Stomach smooth muscle (tissue), 2 donors: Measurements from ENCODE around the gene GINS3.

ENCODE experiments used
- H3K27ac ChIP-seq: one replicate; pipeline ENCODE4 v1.7.0; 2013; ENCODE audit warnings: mild to moderate bottlenecking, low read length, inconsistent platforms
- H3K27me3 ChIP-seq, 2 donors: one replicate each; pipeline ENCODE4 v1.7.0; 2013; ENCODE audit warnings: low read length in 2 of 2; ENCODE audit not compliant: insufficient read depth in 2 of 2, control insufficient read depth in 1 of 2
- H3K36me3 ChIP-seq, 2 donors: one replicate each; pipeline ENCODE4 v1.7.0; 2013; ENCODE audit warnings: low read length in 2 of 2; ENCODE audit not compliant: control insufficient read depth in 2 of 2, insufficient read depth in 2 of 2
- H3K4me1 ChIP-seq: one replicate; pipeline ENCODE4 v1.7.0; 2013; ENCODE audit warnings: low read length; ENCODE audit not compliant: control insufficient read depth, insufficient read depth
- H3K4me3 ChIP-seq, 2 donors: one replicate each; pipeline ENCODE4 v1.7.0; 2013; ENCODE audit warnings: low read length in 2 of 2
- H3K9ac ChIP-seq, 2 donors: one replicate each; pipeline ENCODE4 v1.7.0; 2013; ENCODE audit warnings: low read length in 2 of 2, mild to moderate bottlenecking in 1 of 2
- H3K9me3 ChIP-seq, 2 donors: one replicate each; pipeline ENCODE4 v1.7.0; 2013; ENCODE audit warnings: low read length in 2 of 2; ENCODE audit not compliant: control insufficient read depth in 2 of 2
- donor health status: healthy.
- donor health status: Pancreatic carcinoma.

The GINS3 gene

GRCh38 chr16:58449306-58449705 is 57.0 kb downstream of the GINS3 start:
- Histone ChIP-seq H3K9ac (no peak overlapping the region), H3K27ac (no peak overlapping the region), H3K27me3 (peaks cover 4 to 7% of the 10 kb centered on the region in 2 donors), H3K36me3 (no peaks in the 10 kb centered on the region), H3K4me3 (no peak overlapping the region), H3K4me1 (no peaks in the 10 kb centered on the region), H3K9me3 (no peaks in the 10 kb centered on the region)

GRCh38 chr16:58449768-58450167 is 57.5 kb downstream of the GINS3 start:
- no peak overlapping the region for H3K9ac ChIP-seq
- no peaks in the 10 kb centered on the region for H3K9me3 ChIP-seq
- H3K27ac ChIP-seq, result no peak overlapping the region
- H3K27me3 ChIP-seq, result peaks cover 4 to 10% of the 10 kb centered on the region in 2 donors
- H3K4me3 ChIP-seq, result no peak overlapping the region
- no peaks in the 10 kb centered on the region for H3K4me1 ChIP-seq
- no peaks in the 10 kb centered on the region for H3K36me3 ChIP-seq

- peaks cover 4 to 10% of the 10 kb centered on the region in 2 donors for H3K27me3 ChIP-seq
- no peak overlapping the region for H3K9ac ChIP-seq
- H3K4me1 ChIP-seq, result no peaks in the 10 kb centered on the region
- no peak overlapping the region for H3K27ac ChIP-seq
- no peaks in the 10 kb centered on the region for H3K9me3 ChIP-seq
- no peaks in the 10 kb centered on the region for H3K36me3 ChIP-seq
- no peak overlapping the region for H3K4me3 ChIP-seq
Observed at GRCh38 chr16:58450590-58450989, 58.3 kb downstream of the GINS3 start.

GRCh38 chr16:58451265-58451689 is 59.0 kb downstream of the GINS3 start:
- no peak overlapping the region for H3K27ac ChIP-seq

GRCh38 chr16:58451945-58452401 is 59.7 kb downstream of the GINS3 start:
- Histone ChIP-seq H3K27ac (no peak overlapping the region), H3K9me3 (no peaks in the 10 kb centered on the region)

More at GRCh38 chr16:58451265-58451689, 59.0 kb downstream of the GINS3 start:
- H3K27me3 ChIP-seq, result peaks cover 4 to 10% of the 10 kb centered on the region in 2 donors
- no peak overlapping the region for H3K9ac ChIP-seq
- H3K36me3 ChIP-seq, result no peaks in the 10 kb centered on the region
- no peak overlapping the region for H3K4me3 ChIP-seq
- H3K4me1 ChIP-seq, result no peaks in the 10 kb centered on the region
- H3K9me3 ChIP-seq, result no peaks in the 10 kb centered on the region

GRCh38 chr16:58452640-58453039 is 60.4 kb downstream of the GINS3 start:
- H3K4me1 ChIP-seq, result no peaks in the 10 kb centered on the region
- peaks cover 4 to 10% of the 10 kb centered on the region in 2 donors for H3K27me3 ChIP-seq
- no peak overlapping the region for H3K4me3 ChIP-seq
- no peak overlapping the region for H3K9ac ChIP-seq
- H3K36me3 ChIP-seq, result no peaks in the 10 kb centered on the region
- no peak overlapping the region for H3K27ac ChIP-seq
- H3K9me3 ChIP-seq, result no peaks in the 10 kb centered on the region

More at GRCh38 chr16:58451945-58452401, 59.7 kb downstream of the GINS3 start:
- Histone ChIP-seq H3K9ac (no peak overlapping the region), H3K36me3 (no peaks in the 10 kb centered on the region), H3K4me3 (no peak overlapping the region), H3K27me3 (peaks cover 4 to 10% of the 10 kb centered on the region in 2 donors), H3K4me1 (no peaks in the 10 kb centered on the region)

- Histone ChIP-seq H3K27me3 (peaks cover 4 to 10% of the 10 kb centered on the region in 2 donors), H3K4me1 (no peaks in the 10 kb centered on the region), H3K9me3 (no peaks in the 10 kb centered on the region), H3K9ac (no peak overlapping the region), H3K27ac (no peak overlapping the region), H3K36me3 (no peaks in the 10 kb centered on the region), H3K4me3 (no peak overlapping the region)
Observed at GRCh38 chr16:58454178-58454577, 61.9 kb downstream of the GINS3 start.

- H3K27ac ChIP-seq, result no peak overlapping the region
- H3K9me3 ChIP-seq, result no peaks in the 10 kb centered on the region
- peaks cover 4 to 10% of the 10 kb centered on the region in 2 donors for H3K27me3 ChIP-seq
- no peaks in the 10 kb centered on the region for H3K36me3 ChIP-seq
- H3K4me3 ChIP-seq, result no peak overlapping the region
- H3K9ac ChIP-seq, result no peak overlapping the region
- no peaks in the 10 kb centered on the region for H3K4me1 ChIP-seq
Observed at GRCh38 chr16:58454856-58455255, 62.6 kb downstream of the GINS3 start.
